GM10266 (cell line): ENCODE data around the gene HMGA1.

ENCODE experiments used
- DNase-seq: peaks from one replicate; pipeline ENCODE4 v3.0.0; 2012; ENCODE audit errors: extremely low spot score
- TF ChIP-seq, protein P1 (sequence below): IDR thresholded peaks from 2 replicates; pipeline ENCODE4 v1.5.1; 2012; ENCODE audit warnings: mild to moderate bottlenecking, low read depth; ENCODE audit not compliant: control insufficient read depth, insufficient read depth; ENCODE audit errors: missing control alignments

The HMGA1 gene, protein sequence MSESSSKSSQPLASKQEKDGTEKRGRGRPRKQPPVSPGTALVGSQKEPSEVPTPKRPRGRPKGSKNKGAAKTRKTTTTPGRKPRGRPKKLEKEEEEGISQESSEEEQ

GRCh38 chr6:34236443-34237315, at the start of gene HMGA1:
TSS of gene HMGA1 (plus strand) at chr6:34236873. CDS start at chr6:34240781, 3,908 bp downstream.
- peak; percentile 99 for DNase-seq
- TF ChIP-seq, protein P1, sequence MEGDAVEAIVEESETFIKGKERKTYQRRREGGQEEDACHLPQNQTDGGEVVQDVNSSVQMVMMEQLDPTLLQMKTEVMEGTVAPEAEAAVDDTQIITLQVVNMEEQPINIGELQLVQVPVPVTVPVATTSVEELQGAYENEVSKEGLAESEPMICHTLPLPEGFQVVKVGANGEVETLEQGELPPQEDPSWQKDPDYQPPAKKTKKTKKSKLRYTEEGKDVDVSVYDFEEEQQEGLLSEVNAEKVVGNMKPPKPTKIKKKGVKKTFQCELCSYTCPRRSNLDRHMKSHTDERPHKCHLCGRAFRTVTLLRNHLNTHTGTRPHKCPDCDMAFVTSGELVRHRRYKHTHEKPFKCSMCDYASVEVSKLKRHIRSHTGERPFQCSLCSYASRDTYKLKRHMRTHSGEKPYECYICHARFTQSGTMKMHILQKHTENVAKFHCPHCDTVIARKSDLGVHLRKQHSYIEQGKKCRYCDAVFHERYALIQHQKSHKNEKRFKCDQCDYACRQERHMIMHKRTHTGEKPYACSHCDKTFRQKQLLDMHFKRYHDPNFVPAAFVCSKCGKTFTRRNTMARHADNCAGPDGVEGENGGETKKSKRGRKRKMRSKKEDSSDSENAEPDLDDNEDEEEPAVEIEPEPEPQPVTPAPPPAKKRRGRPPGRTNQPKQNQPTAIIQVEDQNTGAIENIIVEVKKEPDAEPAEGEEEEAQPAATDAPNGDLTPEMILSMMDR: no peak

DNA sequence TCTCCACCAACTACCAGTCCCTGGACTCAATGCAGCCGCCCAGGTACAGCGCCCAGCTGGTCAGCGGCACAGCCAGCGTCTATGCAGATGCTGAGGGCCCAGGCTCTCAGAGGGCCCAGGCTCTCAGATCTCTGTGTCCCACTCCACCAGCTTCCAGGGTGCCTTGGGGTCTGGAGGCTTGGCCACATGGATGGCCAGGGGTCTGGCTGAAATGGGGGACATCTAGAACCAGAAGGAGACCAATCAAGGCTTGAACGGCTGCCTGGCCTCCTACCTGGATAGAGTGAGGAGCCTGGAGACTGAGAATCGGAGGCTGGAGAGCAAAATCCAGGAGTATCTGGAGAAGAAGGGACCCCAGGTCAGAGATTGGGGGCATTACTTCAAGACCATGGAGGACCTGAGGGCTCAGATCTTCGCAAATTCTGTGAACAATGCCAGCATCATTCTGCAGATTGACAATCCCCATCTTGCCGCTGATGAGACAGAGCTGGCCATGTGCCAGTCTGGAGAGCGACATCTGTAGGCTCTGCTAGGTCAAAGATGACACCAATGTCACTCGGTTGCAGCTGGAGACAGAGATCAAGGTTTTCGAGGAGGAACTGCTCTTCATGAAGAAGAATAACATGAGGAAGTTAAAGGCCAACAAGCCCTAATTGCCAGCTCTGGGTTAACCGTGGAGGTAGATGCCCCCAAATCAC, 46.7 kb upstream of the HMGA1 start:
- DNase-seq: no peak
- TF ChIP-seq, protein P1: peak; percentile 1

DNA sequence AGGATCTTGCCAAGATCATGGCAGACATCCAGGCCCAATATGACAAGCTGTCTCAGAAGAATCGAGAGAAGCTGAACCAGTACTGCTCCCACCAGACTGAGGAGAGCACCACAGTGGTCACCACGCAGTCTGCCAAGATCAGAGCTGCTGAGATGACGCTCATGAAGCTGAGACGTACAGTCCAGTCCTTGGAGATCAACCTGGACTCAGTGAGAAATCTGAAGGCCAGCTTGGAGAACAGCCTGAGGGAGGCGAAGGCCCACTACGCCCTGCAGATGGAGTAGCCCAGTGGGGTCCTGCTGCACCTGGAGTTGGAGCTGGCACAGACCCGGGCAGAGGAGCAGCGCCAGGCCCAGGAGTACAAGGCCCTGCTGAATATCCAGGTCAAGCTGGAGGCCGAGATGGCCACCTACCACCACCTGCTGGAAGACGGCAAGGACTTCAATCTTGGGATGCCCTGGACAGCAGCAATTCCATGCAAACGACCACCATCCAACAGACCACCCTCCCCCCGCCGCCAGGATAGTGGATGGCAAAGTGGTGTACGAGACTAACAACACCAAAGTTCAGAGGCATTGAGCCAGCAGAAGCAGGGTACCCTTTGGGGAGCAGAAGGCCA, 46.1 kb upstream of the HMGA1 start:
- no peak for DNase-seq
- TF ChIP-seq, protein P1: no peak

DNA sequence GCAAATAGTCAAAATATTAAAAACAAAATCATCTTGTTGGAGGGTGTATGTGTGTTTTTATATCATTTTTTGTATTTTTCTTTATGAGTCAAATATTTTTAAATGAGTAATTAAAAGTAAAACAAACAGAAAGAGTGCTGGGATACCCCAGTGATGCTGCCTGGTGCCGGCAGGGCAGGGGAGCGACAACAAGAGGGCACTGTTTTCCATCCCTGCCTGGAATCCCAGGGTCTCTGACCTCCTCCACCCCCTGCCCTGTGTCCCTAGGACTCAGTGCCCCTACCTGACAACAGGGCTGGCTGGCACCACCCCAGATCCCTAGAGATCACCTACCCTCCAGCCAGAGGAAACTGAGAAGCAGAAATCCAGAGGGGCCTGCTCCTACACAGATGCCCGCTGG, 41.9 kb upstream of the HMGA1 start:
- TF ChIP-seq, protein P1: no peak
- no peak for DNase-seq

DNA sequence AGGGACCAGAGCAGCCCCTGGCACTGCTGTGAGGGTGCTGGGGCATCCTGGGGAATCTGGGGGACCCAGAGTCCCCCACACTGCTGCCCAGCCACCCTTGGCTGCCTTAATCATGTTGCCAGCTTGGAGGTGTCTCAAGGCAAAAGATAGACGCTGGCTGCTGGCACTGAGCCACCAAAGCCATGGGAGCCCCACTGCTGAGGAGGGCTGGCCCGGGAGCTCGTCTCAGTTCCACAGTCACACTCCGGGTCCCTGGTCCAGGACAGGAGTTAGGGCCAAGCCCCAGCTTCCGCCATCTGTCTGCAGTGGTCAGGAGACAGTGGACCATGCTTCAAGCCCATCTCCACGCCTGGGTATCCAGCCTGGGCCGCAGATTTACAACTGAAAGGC, 41.0 kb upstream of the HMGA1 start:
- no peak for DNase-seq
- TF ChIP-seq, protein P1: peak; percentile 9

DNA sequence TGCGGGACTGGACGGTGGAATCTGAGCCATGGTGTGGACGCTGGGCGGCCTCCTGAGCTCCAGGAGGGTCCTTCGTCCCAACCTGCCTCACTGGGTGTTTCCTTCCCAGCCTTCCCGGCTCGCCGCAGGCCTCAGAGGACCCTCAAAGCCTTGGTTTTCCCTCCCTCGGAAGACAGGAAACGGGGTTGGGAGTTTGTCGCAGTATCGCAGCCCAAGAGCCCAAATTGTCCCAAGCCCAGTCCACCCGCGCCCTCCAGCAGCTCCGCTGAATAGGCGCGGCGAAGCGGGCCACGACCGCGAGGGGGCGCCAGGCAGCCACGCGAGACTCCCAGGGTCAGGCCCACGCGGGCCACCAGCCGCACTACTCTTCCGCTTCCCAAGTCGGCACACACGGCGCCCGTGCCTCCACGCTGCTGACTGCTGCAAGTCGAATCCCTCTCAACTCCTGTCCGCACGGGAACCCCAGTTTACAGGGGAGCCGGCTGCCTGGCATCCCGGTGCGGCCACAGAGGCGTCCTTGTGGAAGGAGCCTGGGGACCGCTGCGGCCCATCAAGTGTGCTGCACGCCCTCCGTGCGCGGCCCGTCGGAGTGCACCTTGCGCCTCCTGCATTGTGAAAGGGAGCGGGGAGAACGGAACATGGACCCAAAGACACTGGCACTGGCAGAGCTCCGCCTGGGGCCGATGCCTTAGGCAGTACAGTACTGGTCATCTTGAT, 40.4 kb upstream of the HMGA1 start:
- TF ChIP-seq, protein P1: peak; percentile 98
- peak; percentile 92 for DNase-seq
